ENCODE data around the gene P4HA2. TPM values are rescaled to one million over a fixed set of nuclear protein-coding genes. Genes with fewer than 3 reads are reported as not detected.

The P4HA2 gene
- polyA plus RNA-seq, 4 donors = 24.8 to 43.6 (median 33.0) TPM

- no peak for DNase-seq (ENCODE audit: low read depth in 4 of 4, low spot score in 3 of 4)
Measured at GRCh38 chr5:132205385-132206125, 22.1 kb downstream of the P4HA2 start.

- DNase-seq (ENCODE audit: low read depth in 4 of 4, low spot score in 3 of 4) = no peak
Measured at GRCh38 chr5:132204371-132205135, 23.1 kb downstream of the P4HA2 start.

GRCh38 chr5:132203916-132204315 lies 23.7 kb downstream of the P4HA2 start:
- no peak for DNase-seq (ENCODE audit: low read depth in 4 of 4, low spot score in 3 of 4)

GRCh38 chr5:132203464-132203818 lies 24.2 kb downstream of the P4HA2 start:
- DNase-seq (ENCODE audit: low read depth in 4 of 4, low spot score in 3 of 4) = no peak

GRCh38 chr5:132202711-132203463 lies 24.8 kb downstream of the P4HA2 start:
- no peak for DNase-seq (ENCODE audit: low read depth in 4 of 4, low spot score in 3 of 4)

GRCh38 chr5:132199116-132199680 lies 28.5 kb downstream of the P4HA2 start:
- DNase-seq (ENCODE audit: low read depth in 4 of 4, low spot score in 3 of 4) = no peak

- no peak for DNase-seq (ENCODE audit: low read depth in 4 of 4, low spot score in 3 of 4)
Measured at GRCh38 chr5:132198571-132198970, 29.1 kb downstream of the P4HA2 start.

- DNase-seq (ENCODE audit: low read depth in 4 of 4, low spot score in 3 of 4) = no peak
Measured at GRCh38 chr5:132195727-132196126, 31.9 kb downstream of the P4HA2 start.

GRCh38 chr5:132193165-132193694 lies 34.4 kb downstream of the P4HA2 start:
- no peak for DNase-seq (ENCODE audit: low read depth in 4 of 4, low spot score in 3 of 4)

GRCh38 chr5:132190161-132190817 lies 37.4 kb downstream of the P4HA2 start:
- peak in 3 of 4 donors; percentile 37 to 46 (median 45) for DNase-seq (ENCODE audit: low read depth in 4 of 4, low spot score in 3 of 4)

- no peak for DNase-seq (ENCODE audit: low read depth in 4 of 4, low spot score in 3 of 4)
Measured at GRCh38 chr5:132184588-132184987, 43.1 kb downstream of the P4HA2 start.

- DNase-seq (ENCODE audit: low read depth in 4 of 4, low spot score in 3 of 4) = no peak
Measured at GRCh38 chr5:132183723-132184122, 43.9 kb downstream of the P4HA2 start.

- DNase-seq (ENCODE audit: low read depth in 4 of 4, low spot score in 3 of 4) = no peak
Measured at GRCh38 chr5:132182359-132183040, 45.2 kb downstream of the P4HA2 start.

- no peak for DNase-seq (ENCODE audit: low read depth in 4 of 4, low spot score in 3 of 4)
Measured at GRCh38 chr5:132181011-132181629, 46.5 kb downstream of the P4HA2 start.

- peak in 3 of 4 donors; percentile 5 to 27 (median 16) for DNase-seq (ENCODE audit: low read depth in 4 of 4, low spot score in 3 of 4)
Measured at GRCh38 chr5:132180134-132180745, 47.4 kb downstream of the P4HA2 start.

GRCh38 chr5:132179405-132179804 lies 48.2 kb downstream of the P4HA2 start:
- no peak for DNase-seq (ENCODE audit: low read depth in 4 of 4, low spot score in 3 of 4)

- DNase-seq (ENCODE audit: low read depth in 4 of 4, low spot score in 3 of 4) = no peak
Measured at GRCh38 chr5:132177691-132178149, 49.9 kb downstream of the P4HA2 start.

- no peak for DNase-seq (ENCODE audit: low read depth in 4 of 4, low spot score in 3 of 4)
Measured at GRCh38 chr5:132176987-132177386, 50.7 kb downstream of the P4HA2 start.

- no peak for DNase-seq (ENCODE audit: low read depth in 4 of 4, low spot score in 3 of 4)
Measured at GRCh38 chr5:132176521-132176945, 51.1 kb downstream of the P4HA2 start.
